ENCODE results near the gene SCAMP5.

DNA sequence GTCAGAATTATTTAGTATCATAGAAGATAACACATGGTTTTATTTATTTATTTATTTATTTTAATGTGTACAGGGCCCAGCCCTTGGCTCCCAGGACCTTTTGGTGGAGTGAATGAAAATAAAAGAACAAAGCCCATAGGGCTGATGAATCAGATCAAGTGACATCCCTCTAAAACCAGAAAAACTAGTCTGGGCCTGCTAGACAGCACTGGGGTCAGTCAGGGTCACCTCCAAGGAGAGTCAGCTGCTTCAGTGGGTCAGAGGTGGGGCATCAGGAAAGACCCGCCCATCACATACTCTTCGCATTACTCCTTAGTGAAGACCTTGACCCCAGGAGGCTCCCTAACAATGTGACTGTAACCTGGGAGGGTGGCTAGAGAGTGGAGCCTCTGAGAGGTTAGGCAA lies 40.9 kb downstream of the SCAMP5 start:
- TF ChIP-seq REST (IDR thresholded peaks at IDR 0.05; ENCODE audit: low read depth) (no peak), CEBPB (IDR thresholded peaks at IDR 0.05) (peak; percentile 54; the same call in 1 of the 2 replicates), RAD21 (IDR thresholded peaks at IDR 0.05; ENCODE audit: low read depth) (peak; percentile 13; the same call in 1 of the 2 replicates), EP300 (IDR thresholded peaks at IDR 0.05; ENCODE audit: borderline replicate concordance) (peak; percentile 77; the same call in 1 of the 2 replicates), MAX (IDR thresholded peaks at IDR 0.05) (peak; percentile 27; the same call in 1 of the 2 replicates), CREB1 (IDR thresholded peaks at IDR 0.05; ENCODE audit: low read depth) (no peak), TAF1 (IDR thresholded peaks at IDR 0.05; ENCODE audit: low read depth) (no peak), YY1 (IDR thresholded peaks at IDR 0.05; ENCODE audit: low read depth) (no peak), TEAD4 (IDR thresholded peaks at IDR 0.05) (peak; percentile 74)

Measured in Ishikawa (cell line).